T47D (cell line): Measurements from ENCODE around the gene GNB2.
"Not testable (repeated sequence)": the region's sequence is repeated elsewhere in the genome, so short reads cannot be mapped to it uniquely, and the experiment has no call there.

Source experiments
- DNase-seq, 2 experiments: peaks; one replicate each; pipeline versions ENCODE4 v3.0.0 to v3.0.0-alpha.2; 2011 to 2012; ENCODE audit warnings: low read depth in 1 of 2, low spot score in 1 of 2
- JUND ChIP-seq: IDR thresholded peaks from 2 replicates; pipeline ENCODE4 v1.6.1; 2012; ENCODE audit warnings: low read depth
- in situ Hi-C: cut with HindIII; loops from 2 replicates; pipeline ENCODE4 v1.10.0; 2016; ENCODE audit warnings: low sequenced_read_pairs, low pct_unique_long_range_greater_than_20kb

GNB2 gene

GRCh38 chr7:100723732-100724275 lies 50.3 kb downstream of the GNB2 start:
- no peak for DNase-seq
- no peak for TF ChIP-seq JUND
- in situ Hi-C loops: no loop called here

GRCh38 chr7:100724364-100724763 lies 50.8 kb downstream of the GNB2 start:
- DNase-seq, in situ Hi-C loops: not testable (repeated sequence)

GRCh38 chr7:100726996-100727761 lies 53.6 kb downstream of the GNB2 start:
- in situ Hi-C loops: no loop called here
- no peak for DNase-seq
- TF ChIP-seq JUND: no peak

DNA sequence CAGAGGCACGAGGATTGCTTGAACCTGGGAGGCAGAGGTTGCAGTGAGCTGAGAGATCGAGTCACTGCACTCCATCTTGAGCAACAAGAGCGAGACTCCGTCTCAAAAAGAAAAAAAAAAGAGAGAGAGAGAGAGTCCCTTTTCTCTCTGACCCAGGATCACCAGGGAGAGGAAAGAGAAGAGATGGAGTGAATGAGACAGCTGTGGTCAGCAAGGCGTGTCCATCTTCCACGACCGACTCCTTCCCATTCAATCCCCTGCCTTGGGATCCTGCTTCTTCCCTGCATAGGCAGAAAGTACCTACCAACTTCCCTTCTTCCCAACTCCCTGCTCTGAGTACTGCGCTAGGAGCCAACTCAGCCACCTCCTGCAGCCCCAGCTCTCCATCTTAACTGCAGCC lies 54.7 kb downstream of the GNB2 start:
- no peak for TF ChIP-seq JUND
- no peak for DNase-seq
- in situ Hi-C loops: no loop called here
